GM19099 (cell line): Measurements from ENCODE around the gene GNLY.

Experiments used
- POLR2A ChIP-seq: IDR thresholded peaks from 3 replicates; pipeline ENCODE4 v1.6.1; 2011; ENCODE audit warnings: low read depth; ENCODE audit not compliant: insufficient read length; ENCODE audit errors: extremely low read depth

GNLY gene

DNA sequence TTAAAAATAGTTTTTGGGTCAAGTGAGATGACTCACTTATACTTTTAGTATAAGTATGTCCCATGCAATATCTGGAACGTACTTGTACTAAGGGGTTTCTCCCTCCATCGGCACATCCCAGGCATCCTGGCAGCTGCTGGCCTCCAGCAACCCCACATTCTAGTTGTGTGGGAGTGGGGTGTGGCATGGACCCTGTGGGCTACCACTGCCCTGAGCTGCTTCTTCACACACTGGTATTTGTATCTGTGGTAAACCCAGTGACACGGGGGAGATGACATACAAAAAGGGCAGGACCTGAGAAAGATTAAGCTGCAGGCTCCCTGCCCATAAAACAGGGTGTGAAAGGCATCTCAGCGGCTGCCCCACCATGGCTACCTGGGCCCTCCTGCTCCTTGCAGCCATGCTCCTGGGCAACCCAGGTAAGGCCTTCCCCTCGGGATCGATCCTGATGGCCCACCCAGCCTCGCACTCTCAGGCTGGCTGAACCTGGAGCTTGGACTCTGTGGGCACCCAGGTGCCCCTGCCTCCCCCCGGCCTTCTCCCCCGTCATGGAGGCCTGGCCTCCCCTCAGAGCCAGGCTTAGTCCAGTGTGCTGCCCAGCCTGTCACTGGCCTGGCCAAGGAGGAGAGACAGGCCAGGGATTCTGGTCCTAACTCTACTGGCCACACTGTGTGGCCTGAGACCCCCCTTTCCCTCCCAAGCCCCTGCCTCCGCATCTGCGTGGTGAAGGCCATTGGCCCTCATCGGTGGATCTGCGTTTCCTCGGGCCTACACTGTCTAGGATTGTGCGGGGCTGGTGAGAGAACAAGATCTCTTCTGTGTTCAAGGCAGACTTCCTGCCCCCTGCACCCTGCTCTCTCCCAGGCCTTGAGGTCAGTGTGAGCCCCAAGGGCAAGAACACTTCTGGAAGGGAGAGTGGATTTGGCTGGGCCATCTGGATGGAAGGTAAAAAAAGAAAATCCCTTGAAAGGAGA is at the start of gene GNLY:
GNLY (plus strand) TSS at position 307 of the 974 bp plus-strand sequence; CDS start at position 368, 61 bp downstream.
- TF ChIP-seq POLR2A = no peak

DNA sequence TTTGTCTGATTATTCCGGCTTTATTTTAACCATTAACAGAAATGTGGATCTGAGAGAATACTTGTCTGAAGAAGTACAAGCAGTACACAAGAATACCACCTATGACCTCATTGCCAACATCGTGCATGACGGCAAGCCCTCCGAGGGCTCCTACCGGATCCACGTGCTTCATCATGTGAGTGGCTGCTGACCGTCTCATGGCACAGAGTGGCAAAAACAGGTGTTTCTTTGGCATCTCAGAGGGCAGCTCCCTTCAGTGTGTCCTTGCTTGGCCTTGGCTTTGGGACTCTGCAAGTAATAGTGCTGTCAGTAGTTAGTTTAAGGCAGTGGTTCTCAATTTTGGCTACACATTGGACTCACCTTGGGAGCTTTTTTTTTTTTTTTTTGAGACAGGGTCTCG is 49.2 kb upstream of the GNLY start:
- no peak for TF ChIP-seq POLR2A

GRCh38 chr2:85646166-85646565 is 48.0 kb upstream of the GNLY start:
- TF ChIP-seq POLR2A = no peak

DNA sequence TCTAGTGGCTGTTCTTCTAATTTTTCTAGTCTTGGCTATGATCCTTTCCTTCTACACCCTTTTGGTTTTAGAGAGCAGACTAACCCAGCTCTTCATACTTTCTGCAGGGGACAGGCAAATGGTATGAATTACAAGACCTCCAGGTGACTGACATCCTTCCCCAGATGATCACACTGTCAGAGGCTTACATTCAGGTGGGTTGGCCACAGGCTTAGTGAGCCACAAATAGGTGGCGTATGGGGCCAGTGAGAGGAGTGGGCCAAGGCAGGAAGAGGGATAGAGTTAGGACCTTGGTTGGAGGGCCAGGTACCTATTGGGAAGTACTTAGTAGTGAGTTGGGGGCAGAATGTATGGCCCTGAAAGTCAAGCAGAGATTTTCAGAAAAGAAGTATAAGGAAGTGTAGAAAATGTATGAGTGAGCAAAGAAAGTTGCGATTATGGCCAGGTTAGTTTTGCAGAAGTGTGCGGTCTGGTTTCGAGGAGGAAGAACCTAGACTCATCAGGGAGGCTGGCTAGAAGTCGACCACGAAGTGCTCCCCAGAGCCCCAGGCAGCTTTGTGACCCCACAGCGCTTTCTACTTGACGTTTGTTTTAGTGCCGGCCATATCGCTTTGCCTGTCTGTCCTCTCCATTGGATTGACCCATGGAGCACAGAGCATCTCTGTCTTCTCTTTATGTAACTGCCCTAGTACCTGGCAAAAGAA is 46.2 kb upstream of the GNLY start:
- TF ChIP-seq POLR2A = no peak

- no peak for TF ChIP-seq POLR2A
Measured at GRCh38 chr2:85648619-85649018, 45.5 kb upstream of the GNLY start.

DNA sequence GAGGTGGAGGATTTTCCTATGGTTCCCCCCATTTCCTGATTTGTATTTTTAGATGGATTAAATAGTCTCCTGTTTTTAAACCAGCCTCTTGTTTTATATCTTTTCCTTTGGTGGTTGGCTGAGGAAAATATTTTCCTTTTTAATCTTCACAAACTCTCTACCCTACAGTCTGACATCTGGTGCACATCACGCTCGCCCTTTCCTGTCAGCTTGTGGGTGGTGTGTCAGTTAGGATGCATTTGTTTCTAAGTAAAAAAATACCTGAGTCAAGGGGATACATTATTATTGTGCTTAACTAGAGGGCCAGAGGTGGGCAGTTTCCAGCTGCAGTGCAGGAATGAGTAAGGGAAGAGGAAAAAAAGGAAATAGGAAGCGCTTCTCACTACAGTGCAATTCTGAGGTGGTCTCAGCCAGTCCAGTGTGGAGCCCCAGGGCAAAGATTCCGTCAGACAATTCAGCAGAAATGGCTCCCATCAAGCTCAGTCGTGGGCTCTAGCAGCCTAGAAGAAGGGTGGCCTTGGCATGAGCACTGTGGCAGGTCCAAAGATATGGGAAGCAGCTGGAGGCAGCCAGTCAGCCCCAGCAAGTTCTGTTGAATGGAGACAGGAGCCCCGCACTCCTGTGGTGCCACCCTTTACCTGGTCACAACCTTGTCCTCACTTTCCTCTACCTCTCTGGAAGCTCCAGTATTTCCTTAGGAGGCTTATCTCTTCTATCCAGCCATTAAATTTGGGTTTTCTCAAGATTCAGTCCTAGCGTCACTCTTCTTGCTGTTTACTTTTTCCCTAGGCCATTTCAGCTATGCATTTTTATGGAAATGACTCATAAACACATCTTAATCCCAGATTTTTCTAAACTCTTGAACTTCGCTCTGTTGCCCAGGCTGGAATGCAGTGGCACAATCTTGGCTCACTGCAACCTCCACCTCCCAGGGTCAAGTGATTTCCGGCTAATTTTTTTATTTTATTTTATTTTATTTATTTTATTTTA is 44.7 kb upstream of the GNLY start:
- no peak for TF ChIP-seq POLR2A

- TF ChIP-seq POLR2A = no peak
Measured at GRCh38 chr2:85650456-85650855, 43.7 kb upstream of the GNLY start.

GRCh38 chr2:85651097-85651496 is 43.1 kb upstream of the GNLY start:
- no peak for TF ChIP-seq POLR2A

DNA sequence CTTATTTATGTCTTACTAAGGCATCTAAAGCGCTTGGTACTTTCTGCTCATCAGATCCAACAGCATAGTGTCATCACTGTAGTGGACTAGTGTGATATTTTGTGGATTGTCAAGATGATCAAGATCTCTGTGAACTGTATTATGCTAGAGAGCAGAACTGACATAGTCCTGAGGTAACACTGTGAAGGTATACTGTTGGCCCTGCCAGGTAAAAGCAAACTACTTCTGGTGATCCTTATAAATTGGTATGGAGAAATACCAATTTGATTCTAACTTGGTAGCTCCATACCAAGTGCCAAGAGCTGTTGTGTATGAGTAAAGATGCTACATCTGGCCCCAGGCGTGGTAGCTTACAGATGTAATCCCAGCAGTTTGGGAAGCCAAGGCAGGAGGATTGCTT is 42.1 kb upstream of the GNLY start:
- no peak for TF ChIP-seq POLR2A

GRCh38 chr2:85653996-85654395 is 40.2 kb upstream of the GNLY start:
- no peak for TF ChIP-seq POLR2A

GRCh38 chr2:85655961-85656417 is 38.2 kb upstream of the GNLY start:
- no peak for TF ChIP-seq POLR2A

GRCh38 chr2:85656468-85656867 is 37.7 kb upstream of the GNLY start:
- no peak for TF ChIP-seq POLR2A

- no peak for TF ChIP-seq POLR2A
Measured at GRCh38 chr2:85659324-85659981, 34.7 kb upstream of the GNLY start.

DNA sequence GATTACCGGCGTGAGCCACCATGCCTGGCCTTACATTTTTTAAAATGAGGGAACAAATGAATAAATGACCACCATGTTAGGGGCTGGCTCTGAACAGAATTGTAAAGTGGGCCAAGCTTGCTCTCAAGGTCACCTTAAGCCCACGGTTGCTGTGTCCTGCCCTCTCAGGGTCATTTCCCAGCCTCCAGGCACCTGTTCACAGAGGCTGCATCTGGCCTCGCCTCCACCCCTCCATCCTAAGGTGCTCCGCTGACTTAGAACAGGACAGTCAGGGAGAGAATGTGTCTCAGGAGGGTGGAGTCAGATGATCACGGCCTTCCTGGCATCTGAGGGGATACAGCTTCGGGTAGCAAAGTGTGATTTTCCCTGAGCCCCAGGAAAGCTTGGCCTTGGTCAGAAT is 33.4 kb upstream of the GNLY start:
- no peak for TF ChIP-seq POLR2A
